ENCODE measurements around the gene ADGRG6.
A peak's percentile ranks its signal among the peaks of the same experiment; 100 is the strongest.
"Not testable (repeated sequence)": the region's sequence is repeated elsewhere in the genome, so short reads cannot be mapped to it uniquely, and the experiment has no call there.

Gene ADGRG6

GRCh38 chr6:142420802-142421201 is 119.0 kb downstream of the ADGRG6 start:
- DNase-seq (ENCODE audit: low read depth): peak; percentile 13
- TF ChIP-seq CTCF (conservative IDR thresholded peaks at IDR 0.05; ENCODE audit: low read length): no peak
- H3K4me3 ChIP-seq (ENCODE audit: low read length): no peak overlapping the region

GRCh38 chr6:142421285-142422117 is 119.7 kb downstream of the ADGRG6 start:
- peak; percentile 48 for DNase-seq (ENCODE audit: low read depth)
- TF ChIP-seq CTCF (conservative IDR thresholded peaks at IDR 0.05; ENCODE audit: low read length): no peak
- no peak overlapping the region for H3K4me3 ChIP-seq (ENCODE audit: low read length)

- DNase-seq (ENCODE audit: low read depth); H3K4me3 ChIP-seq (ENCODE audit: low read length): not testable (repeated sequence)
Measured at GRCh38 chr6:142426444-142427132, 124.8 kb downstream of the ADGRG6 start.

GRCh38 chr6:142428468-142428867 is 126.7 kb downstream of the ADGRG6 start:
- not testable (repeated sequence) for H3K4me3 ChIP-seq (ENCODE audit: low read length); DNase-seq (ENCODE audit: low read depth)

- no peak overlapping the region for H3K4me3 ChIP-seq (ENCODE audit: low read length)
- no peak for TF ChIP-seq CTCF (conservative IDR thresholded peaks at IDR 0.05; ENCODE audit: low read length)
- DNase-seq (ENCODE audit: low read depth): no peak
Measured at GRCh38 chr6:142429195-142429594, 127.4 kb downstream of the ADGRG6 start.

- no peak for TF ChIP-seq CTCF (conservative IDR thresholded peaks at IDR 0.05; ENCODE audit: low read length)
- DNase-seq (ENCODE audit: low read depth): no peak
- H3K4me3 ChIP-seq (ENCODE audit: low read length): no peak overlapping the region
Measured at GRCh38 chr6:142433419-142433818, 131.6 kb downstream of the ADGRG6 start.

GRCh38 chr6:142438898-142439297 is 137.1 kb downstream of the ADGRG6 start:
- TF ChIP-seq CTCF (conservative IDR thresholded peaks at IDR 0.05; ENCODE audit: low read length): no peak
- DNase-seq (ENCODE audit: low read depth): no peak
- H3K4me3 ChIP-seq (ENCODE audit: low read length): no peak overlapping the region

All from AG10803 (cell line).